Testis (tissue), 3 donors: ENCODE measurements around the gene BHLHE40. TPM values are rescaled to one million over a fixed set of nuclear protein-coding genes. Genes with fewer than 3 reads are reported as not detected.

Source experiments
- DNase-seq: peaks from one replicate; pipeline ENCODE4 v3.0.0-alpha.2; 2019
- H3K27ac ChIP-seq, 2 donors: fragments of 200-600 bp; sonication (generic); one replicate each; pipeline ENCODE4 v1.5.1; 2019
- H3K27me3 ChIP-seq: fragments of 200-600 bp; sonication (generic); one replicate; pipeline ENCODE4 v1.5.1; 2019
- H3K36me3 ChIP-seq: fragments of 200-600 bp; sonication (generic); one replicate; pipeline ENCODE4 v1.5.1; 2017; ENCODE audit warnings: low read depth; ENCODE audit errors: missing control alignments
- H3K4me1 ChIP-seq: fragments of 200-600 bp; sonication (generic); one replicate; pipeline ENCODE4 v1.5.1; 2019
- H3K4me3 ChIP-seq, 2 donors: fragments of 200-600 bp; sonication (generic); one replicate each; pipeline ENCODE4 v1.5.1; 2017 to 2019
- H3K9me3 ChIP-seq: fragments of 200-600 bp; sonication (generic); one replicate; pipeline ENCODE4 v1.5.1; 2017
- CTCF ChIP-seq, 3 experiments: fragments of 450-650 bp in 2 of 3; fragments of 200-600 bp in 1 of 3; sonication (generic) in 1 of 3; IDR thresholded peaks; one replicate each; pipeline ENCODE4 v1.5.1; 2016 to 2019; ENCODE audit warnings: antibody characterized with exemption in 3 of 3, mild to moderate bottlenecking in 2 of 3, moderate library complexity in 1 of 3
- POLR2A ChIP-seq: fragments of 450-650 bp; IDR thresholded peaks from one replicate; pipeline ENCODE4 v1.6.1; 2017; ENCODE audit warnings: antibody characterized with exemption, mild to moderate bottlenecking, moderate library complexity
- WGBS, 2 donors: methylation state at CpG; one replicate each; pipeline ENCODE4 v1.1.5; 2018; 5-methylcytosine and 5-hydroxymethylcytosine counted together
- intact Hi-C: fragments of 100-400 bp; cut with DNase I; formaldehyde crosslinking; loops from one replicate; pipeline ENCODE4 v1.15.1; 2023; ENCODE audit warnings: low total_unique reads
- polyA plus RNA-seq: library from polyadenylated mRNA; stranded (reverse); fragments of 350-450 nt; fragmentation: Illumina TruSeq; extraction: RNeasy Lipid Tissue Mini Kit (QIAGEN cat#74804); gene quantifications from one replicate; pipeline ENCODE4 v1.2.3, GENCODE V29; 2014; ENCODE audit warnings: low read depth, low replicate concordance; ENCODE audit not compliant: insufficient read depth
- total RNA-seq, 2 donors: library from RNA; depleted of rRNA; stranded (reverse); fragments of >200 nt; gene quantifications; one replicate each; pipeline ENCODE4 v1.2.3, GENCODE V29; 2016

The BHLHE40 gene
- total and polyA plus RNA-seq, 3 donors from 2014 or later: 26.2 to 40.6 (median 28.7) TPM

- no peak for TF ChIP-seq CTCF (IDR thresholded peaks at IDR 0.05)
- no peak for TF ChIP-seq POLR2A
- intact Hi-C loops: no loop called here
- DNase-seq: peak; percentile 58
- peak overlapping the region; percentile 29 to 69 for H3K27ac ChIP-seq
- H3K27me3 ChIP-seq: no peaks in the 10 kb centered on the region
- H3K4me1 ChIP-seq: peaks cover 12% of the 10 kb centered on the region
- H3K9me3 ChIP-seq: no peaks in the 10 kb centered on the region
- 67 to 71% methylated on average over 4 of the region's 4 CpGs for WGBS, 2 donors
- H3K4me3 ChIP-seq: no peak overlapping the region
- H3K36me3 ChIP-seq: no peaks in the 10 kb centered on the region
These were observed 28.9 kb upstream of the BHLHE40 start for GRCh38 chr3:4950351-4950784.

GRCh38 chr3:4950948-4951347 is 28.3 kb upstream of the BHLHE40 start:
- no peak for TF ChIP-seq POLR2A
- TF ChIP-seq CTCF (IDR thresholded peaks at IDR 0.05): no peak
- 56 to 57% methylated on average over 8 of the region's 8 CpGs for WGBS, 2 donors
- peak overlapping the region in 1 of 2 donors; percentile 69 for H3K27ac ChIP-seq
- H3K4me1 ChIP-seq: peaks cover 12% of the 10 kb centered on the region
- H3K4me3 ChIP-seq: no peak overlapping the region
- no peaks in the 10 kb centered on the region for H3K27me3 ChIP-seq
- no peaks in the 10 kb centered on the region for H3K36me3 ChIP-seq
- DNase-seq: no peak
- intact Hi-C loops: no loop called here
- no peaks in the 10 kb centered on the region for H3K9me3 ChIP-seq

GRCh38 chr3:4953119-4953518 is 26.1 kb upstream of the BHLHE40 start:
- no peaks in the 10 kb centered on the region for H3K27me3 ChIP-seq
- no peaks in the 10 kb centered on the region for H3K9me3 ChIP-seq
- H3K36me3 ChIP-seq: no peaks in the 10 kb centered on the region
- no peak for DNase-seq
- H3K4me1 ChIP-seq: peaks cover 12% of the 10 kb centered on the region
- intact Hi-C loops: no loop called here
- no peak overlapping the region for H3K4me3 ChIP-seq
- no peak for TF ChIP-seq CTCF (IDR thresholded peaks at IDR 0.05)
- H3K27ac ChIP-seq: no peak overlapping the region
- WGBS, 2 donors: 45 to 52% methylated on average over 2 of the region's 2 CpGs

GRCh38 chr3:4954256-4955000 is 24.8 kb upstream of the BHLHE40 start:
- TF ChIP-seq CTCF (IDR thresholded peaks at IDR 0.05): no peak
- intact Hi-C loops: no loop called here
- no peaks in the 10 kb centered on the region for H3K27me3 ChIP-seq
- 91% methylated on average over 6 of the region's 6 CpGs for WGBS, 2 donors
- H3K27ac ChIP-seq: no peak overlapping the region
- H3K9me3 ChIP-seq: no peaks in the 10 kb centered on the region
- DNase-seq: no peak
- peaks cover 8% of the 10 kb centered on the region for H3K4me1 ChIP-seq
- H3K36me3 ChIP-seq: no peaks in the 10 kb centered on the region
- H3K4me3 ChIP-seq: no peak overlapping the region

GRCh38 chr3:4956099-4956498 is 23.1 kb upstream of the BHLHE40 start:
- H3K4me3 ChIP-seq: no peak overlapping the region
- DNase-seq: no peak
- WGBS, 2 donors: 44 to 47% methylated on average over 2 of the region's 2 CpGs
- no peaks in the 10 kb centered on the region for H3K27me3 ChIP-seq
- intact Hi-C loops: no loop called here
- no peaks in the 10 kb centered on the region for H3K36me3 ChIP-seq
- no peak for TF ChIP-seq POLR2A
- no peak for TF ChIP-seq CTCF (IDR thresholded peaks at IDR 0.05)
- H3K9me3 ChIP-seq: no peaks in the 10 kb centered on the region
- no peak overlapping the region for H3K27ac ChIP-seq
- no peaks in the 10 kb centered on the region for H3K4me1 ChIP-seq
